C4-2B (cell line): ENCODE measurements around the gene GTSE1.

Experiments used
- H3K27ac ChIP-seq: fragments of 450-650 bp; 2 replicates; pipeline ENCODE4 v1.5.1; 2017
- ZFX ChIP-seq: fragments of 450-650 bp; IDR thresholded peaks from 2 replicates; pipeline ENCODE4 v1.6.1; 2017
- TF ChIP-seq, protein P1 (sequence below): fragments of 450-650 bp; conservative IDR thresholded peaks from 2 replicates; pipeline ENCODE4 v1.5.1; 2017; ENCODE audit warnings: mild to moderate bottlenecking

GTSE1 gene

GRCh38 chr22:46287873-46288751 lies 8.6 kb upstream of the GTSE1 start:
- no peak overlapping the region for H3K27ac ChIP-seq

DNA sequence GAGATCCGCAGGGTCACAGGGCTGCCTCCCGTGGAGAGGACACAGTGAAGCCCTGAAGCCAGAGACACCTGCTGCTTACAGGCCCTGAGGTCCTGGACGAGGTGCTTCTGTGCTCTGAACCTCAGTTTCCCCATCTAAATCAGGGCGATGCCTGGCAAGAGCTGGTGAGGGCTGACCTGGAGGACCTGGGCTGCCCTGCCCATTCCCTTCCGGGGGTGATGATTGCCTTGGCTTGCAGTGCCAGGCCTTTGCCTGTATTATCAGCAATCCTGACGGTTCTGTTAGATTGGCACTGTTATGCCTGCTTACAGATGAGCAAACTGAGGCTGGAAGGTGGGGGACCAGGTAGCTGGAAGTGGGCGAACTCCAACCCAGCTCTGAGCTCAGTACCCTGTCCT lies 7.8 kb upstream of the GTSE1 start:
- no peak for TF ChIP-seq ZFX
- TF ChIP-seq, protein P1, sequence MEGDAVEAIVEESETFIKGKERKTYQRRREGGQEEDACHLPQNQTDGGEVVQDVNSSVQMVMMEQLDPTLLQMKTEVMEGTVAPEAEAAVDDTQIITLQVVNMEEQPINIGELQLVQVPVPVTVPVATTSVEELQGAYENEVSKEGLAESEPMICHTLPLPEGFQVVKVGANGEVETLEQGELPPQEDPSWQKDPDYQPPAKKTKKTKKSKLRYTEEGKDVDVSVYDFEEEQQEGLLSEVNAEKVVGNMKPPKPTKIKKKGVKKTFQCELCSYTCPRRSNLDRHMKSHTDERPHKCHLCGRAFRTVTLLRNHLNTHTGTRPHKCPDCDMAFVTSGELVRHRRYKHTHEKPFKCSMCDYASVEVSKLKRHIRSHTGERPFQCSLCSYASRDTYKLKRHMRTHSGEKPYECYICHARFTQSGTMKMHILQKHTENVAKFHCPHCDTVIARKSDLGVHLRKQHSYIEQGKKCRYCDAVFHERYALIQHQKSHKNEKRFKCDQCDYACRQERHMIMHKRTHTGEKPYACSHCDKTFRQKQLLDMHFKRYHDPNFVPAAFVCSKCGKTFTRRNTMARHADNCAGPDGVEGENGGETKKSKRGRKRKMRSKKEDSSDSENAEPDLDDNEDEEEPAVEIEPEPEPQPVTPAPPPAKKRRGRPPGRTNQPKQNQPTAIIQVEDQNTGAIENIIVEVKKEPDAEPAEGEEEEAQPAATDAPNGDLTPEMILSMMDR = no peak
- H3K27ac ChIP-seq = no peak overlapping the region

More at GRCh38 chr22:46287873-46288751, 8.6 kb upstream of the GTSE1 start:
- TF ChIP-seq, protein P1 = no peak
- no peak for TF ChIP-seq ZFX

DNA sequence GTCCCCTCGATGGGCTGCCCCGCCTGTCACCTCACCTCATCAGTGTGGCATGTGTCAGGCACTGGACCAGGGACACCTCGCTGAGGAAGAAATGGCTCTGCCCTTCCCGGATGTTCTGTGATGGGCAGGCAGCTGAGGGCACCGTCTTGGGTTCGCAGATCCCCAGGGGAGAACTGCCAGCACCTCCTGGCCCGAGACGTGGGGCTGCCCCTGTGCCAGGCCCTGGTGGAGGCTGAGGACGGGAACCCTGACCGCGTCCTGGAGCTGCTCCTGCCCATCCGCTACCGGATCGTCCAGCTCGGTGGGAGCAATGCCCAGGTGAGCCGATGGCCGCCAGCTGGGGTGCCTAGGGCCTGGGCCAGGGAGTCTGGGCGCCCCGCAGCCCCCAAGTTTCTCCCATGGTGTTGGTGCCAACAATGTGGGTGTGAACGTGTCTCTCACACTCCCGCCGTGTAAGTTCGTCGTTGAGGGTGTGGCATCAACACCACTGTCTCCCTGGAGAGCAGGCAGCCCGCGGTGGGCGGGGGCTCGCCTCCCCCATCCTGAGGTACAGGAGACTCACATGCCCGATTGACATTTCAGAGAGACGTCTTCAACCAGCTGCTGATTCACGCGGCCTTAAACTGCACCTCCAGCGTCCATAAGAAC lies 7.3 kb upstream of the GTSE1 start:
- H3K27ac ChIP-seq = no peak overlapping the region
- TF ChIP-seq ZFX = no peak
- TF ChIP-seq, protein P1 = no peak

DNA sequence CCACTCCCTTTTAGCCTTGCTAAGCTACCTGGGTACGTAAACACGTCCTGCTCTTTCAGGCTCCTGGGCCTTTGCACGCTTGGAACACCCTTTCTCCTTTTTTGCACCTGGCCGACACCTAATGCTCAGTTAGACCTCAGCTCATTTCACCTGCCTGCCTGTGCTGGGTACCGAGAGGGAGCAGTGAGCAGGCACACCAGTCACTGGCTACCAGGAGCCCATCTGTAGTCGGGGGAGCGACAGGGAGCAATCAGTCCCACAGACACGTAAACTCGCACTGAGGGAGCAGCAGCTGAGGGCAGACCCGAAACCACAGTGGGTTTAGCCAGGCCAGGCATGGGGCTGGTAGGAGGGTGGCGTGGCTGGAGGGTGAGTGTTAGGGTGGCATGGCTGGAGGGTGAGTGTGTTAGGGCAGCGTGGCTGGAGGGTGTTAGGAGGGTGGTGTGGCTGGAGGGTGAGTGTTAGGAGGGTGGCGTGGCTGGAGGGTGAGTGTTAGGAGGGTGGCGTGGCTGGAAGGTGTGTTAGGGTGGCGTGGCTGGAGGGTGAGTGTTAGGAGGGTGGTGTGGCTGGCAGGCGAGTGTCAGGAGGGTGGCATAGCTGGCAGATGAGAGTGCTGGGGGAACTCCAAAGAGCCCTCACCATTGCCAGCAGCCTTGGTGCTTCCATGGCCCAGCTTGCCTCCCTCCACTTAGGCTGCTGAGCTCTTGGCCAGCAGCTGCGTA lies 6.4 kb upstream of the GTSE1 start:
- TF ChIP-seq ZFX = no peak
- TF ChIP-seq, protein P1 = no peak
- no peak overlapping the region for H3K27ac ChIP-seq

DNA sequence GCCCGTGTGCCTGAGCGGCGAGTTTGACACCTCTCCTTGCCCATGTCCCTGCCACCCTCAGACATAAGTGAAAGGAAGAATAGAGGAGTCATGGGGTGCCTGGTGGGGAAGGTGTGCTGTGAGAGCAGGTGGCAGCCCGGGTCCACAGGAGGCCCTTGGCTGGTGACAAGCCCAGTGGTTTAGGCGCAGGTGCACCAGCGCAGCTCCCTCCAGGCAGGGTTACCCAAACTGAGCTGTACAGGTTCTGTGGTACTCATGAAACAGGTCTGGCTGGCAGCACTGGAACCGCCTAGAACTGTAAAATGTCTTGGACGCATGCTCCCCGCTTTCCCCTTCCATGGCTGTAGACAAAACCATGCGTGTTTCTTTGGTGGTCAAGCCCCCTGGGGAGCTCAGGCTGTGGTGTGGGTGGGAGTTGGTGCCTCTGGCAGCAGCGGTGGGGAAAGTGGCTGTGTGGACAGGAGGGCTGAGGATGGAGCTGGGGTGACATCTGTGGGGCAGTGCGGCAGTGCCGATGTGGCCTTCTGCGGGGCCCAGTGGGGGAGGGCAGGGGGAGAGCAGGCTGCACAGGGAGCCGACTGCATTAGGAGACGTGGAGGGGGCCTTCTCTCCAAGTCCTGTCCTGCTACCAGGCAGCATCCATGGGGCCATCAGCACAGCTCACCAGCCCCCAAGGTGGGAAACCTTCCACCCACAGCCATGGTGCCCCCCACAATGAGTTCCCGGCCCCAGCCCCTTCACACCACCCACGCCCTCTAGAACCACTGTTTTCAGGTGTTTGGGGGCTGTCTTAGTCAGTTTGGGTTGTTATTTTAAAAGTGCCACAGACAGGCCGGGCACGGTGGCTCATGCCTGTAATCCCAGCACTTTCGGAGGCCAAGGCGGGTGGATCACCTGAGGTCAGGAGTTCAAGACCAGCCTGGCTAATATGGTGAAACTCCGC lies 5.6 kb upstream of the GTSE1 start:
- no peak for TF ChIP-seq ZFX
- TF ChIP-seq, protein P1 = no peak
- no peak overlapping the region for H3K27ac ChIP-seq

- TF ChIP-seq, protein P1 = no peak
- TF ChIP-seq ZFX = no peak
These were observed 4.5 kb upstream of the GTSE1 start for GRCh38 chr22:46292173-46292572.

More at GRCh38 chr22:46292173-46292572, 4.5 kb upstream of the GTSE1 start:
- H3K27ac ChIP-seq = no peak overlapping the region
